ENCODE measurements around the gene INTS3. TPM values are rescaled to one million over a fixed set of nuclear protein-coding genes. Genes with fewer than 3 reads are reported as not detected.

Gene INTS3
- polyA plus RNA-seq, 1 donor: 39.2 TPM

GRCh38 chr1:153794624-153795329 is 66.9 kb downstream of the INTS3 start:
- DNase-seq (ENCODE audit: low read depth): no peak

GRCh38 chr1:153795330-153795837 is 67.5 kb downstream of the INTS3 start:
- DNase-seq (ENCODE audit: low read depth): no peak

- DNase-seq (ENCODE audit: low read depth): no peak
Observed at GRCh38 chr1:153795934-153796785, 68.3 kb downstream of the INTS3 start.

- DNase-seq (ENCODE audit: low read depth): no peak
Observed at GRCh38 chr1:153796786-153797659, 69.2 kb downstream of the INTS3 start.

- DNase-seq (ENCODE audit: low read depth): no peak
Observed at GRCh38 chr1:153798468-153798780, 70.6 kb downstream of the INTS3 start.

GRCh38 chr1:153799016-153799415 is 71.2 kb downstream of the INTS3 start:
- no peak for DNase-seq (ENCODE audit: low read depth)

GRCh38 chr1:153799566-153800465 is 72.0 kb downstream of the INTS3 start:
- DNase-seq (ENCODE audit: low read depth): no peak

- no peak for DNase-seq (ENCODE audit: low read depth)
Observed at GRCh38 chr1:153800516-153800915, 72.7 kb downstream of the INTS3 start.

GRCh38 chr1:153801028-153801625 is 73.3 kb downstream of the INTS3 start:
- no peak for DNase-seq (ENCODE audit: low read depth)

- DNase-seq (ENCODE audit: low read depth): no peak
Observed at GRCh38 chr1:153801786-153802697, 74.2 kb downstream of the INTS3 start.

GRCh38 chr1:153803470-153804056 is 75.7 kb downstream of the INTS3 start:
- no peak for DNase-seq (ENCODE audit: low read depth)

- no peak for DNase-seq (ENCODE audit: low read depth)
Observed at GRCh38 chr1:153804112-153804511, 76.3 kb downstream of the INTS3 start.

- no peak for DNase-seq (ENCODE audit: low read depth)
Observed at GRCh38 chr1:153805042-153805745, 77.3 kb downstream of the INTS3 start.

GRCh38 chr1:153805886-153806719 is 78.3 kb downstream of the INTS3 start:
- no peak for DNase-seq (ENCODE audit: low read depth)

- no peak for DNase-seq (ENCODE audit: low read depth)
Observed at GRCh38 chr1:153816283-153816889, 88.5 kb downstream of the INTS3 start.

GRCh38 chr1:153818876-153819275 is 91.0 kb downstream of the INTS3 start:
- no peak for DNase-seq (ENCODE audit: low read depth)

All from forelimb muscle (tissue), 1 donor.